MCF 10A (cell line): ENCODE measurements around the gene ARHGEF37. TPM values are rescaled to one million over a fixed set of nuclear protein-coding genes. Genes with fewer than 3 reads are reported as not detected.
"Not testable (repeated sequence)": the region's sequence is repeated elsewhere in the genome, so short reads cannot be mapped to it uniquely, and the experiment has no call there.

ENCODE experiments used
- BruUV-seq: library from RNA; stranded (reverse); fragments of 400-500 nt; replicated peaks from 2 replicates; lab custom pipeline; 2021; lab: Mats Ljungman, UMichigan
- CTCF ChIA-PET: fragments of 300-600 bp; sonication (Branson Sonifier 250); formaldehyde crosslinking; extraction: SDS; loops from one replicate; lab custom pipeline; 2021; ENCODE audit warnings: antibody characterized with exemption, inconsistent platforms; lab: Yijun Ruan, JAX
- POLR2A ChIA-PET: fragments of 300-600, 350-650 bp; sonication (Branson Sonifier 250); formaldehyde crosslinking; extraction: SDS; loops from one replicate; lab custom pipeline; 2020; ENCODE audit warnings: antibody characterized with exemption, inconsistent platforms; lab: Yijun Ruan, JAX
- DNase-seq: peaks from one replicate; pipeline ENCODE4 v3.0.0-alpha.2; 2018; ENCODE audit not compliant: unreplicated experiment
- H3K27ac Mint-ChIP-seq: one replicate; pipeline ENCODE4 v1.8.0; 2022; ENCODE audit warnings: mild to moderate bottlenecking, low read depth, mixed read lengths; ENCODE audit not compliant: unreplicated experiment
- H3K27me3 Mint-ChIP-seq: one replicate; pipeline ENCODE4 v1.8.0; 2022; ENCODE audit warnings: mixed read lengths; ENCODE audit not compliant: insufficient read depth, unreplicated experiment
- H3K36me3 Mint-ChIP-seq: one replicate; pipeline ENCODE4 v1.8.0; 2022; ENCODE audit warnings: mild to moderate bottlenecking, moderate library complexity, mixed read lengths; ENCODE audit not compliant: insufficient read depth, unreplicated experiment
- H3K4me1 Mint-ChIP-seq: one replicate; pipeline ENCODE4 v1.8.0; 2022; ENCODE audit warnings: mixed read lengths; ENCODE audit not compliant: insufficient read depth, unreplicated experiment
- H3K4me3 Mint-ChIP-seq: one replicate; pipeline ENCODE4 v1.8.0; 2022; ENCODE audit warnings: mild to moderate bottlenecking, moderate library complexity, mixed read lengths; ENCODE audit not compliant: unreplicated experiment
- H3K9me3 Mint-ChIP-seq: one replicate; pipeline ENCODE4 v1.8.0; 2022; ENCODE audit warnings: mixed read lengths; ENCODE audit not compliant: unreplicated experiment
- CTCF ChIP-seq: fragments of 200-600 bp; IDR thresholded peaks from one replicate; pipeline ENCODE4 v1.8.0; 2022; ENCODE audit warnings: antibody characterized with exemption, mild to moderate bottlenecking; ENCODE audit not compliant: unreplicated experiment
- intact Hi-C: fragments of 100-400 bp; cut with micrococcal nuclease; formaldehyde crosslinking; loops from 2 replicates; pipeline ENCODE4 v1.14.1; 2022
- total RNA-seq: library from RNA; stranded (reverse); gene quantifications from 2 replicates; pipeline ENCODE4 v1.2.3, GENCODE V29; 2022

Gene ARHGEF37
- total RNA-seq, 1 experiment from 2014 or later, result 3.9 TPM

DNA sequence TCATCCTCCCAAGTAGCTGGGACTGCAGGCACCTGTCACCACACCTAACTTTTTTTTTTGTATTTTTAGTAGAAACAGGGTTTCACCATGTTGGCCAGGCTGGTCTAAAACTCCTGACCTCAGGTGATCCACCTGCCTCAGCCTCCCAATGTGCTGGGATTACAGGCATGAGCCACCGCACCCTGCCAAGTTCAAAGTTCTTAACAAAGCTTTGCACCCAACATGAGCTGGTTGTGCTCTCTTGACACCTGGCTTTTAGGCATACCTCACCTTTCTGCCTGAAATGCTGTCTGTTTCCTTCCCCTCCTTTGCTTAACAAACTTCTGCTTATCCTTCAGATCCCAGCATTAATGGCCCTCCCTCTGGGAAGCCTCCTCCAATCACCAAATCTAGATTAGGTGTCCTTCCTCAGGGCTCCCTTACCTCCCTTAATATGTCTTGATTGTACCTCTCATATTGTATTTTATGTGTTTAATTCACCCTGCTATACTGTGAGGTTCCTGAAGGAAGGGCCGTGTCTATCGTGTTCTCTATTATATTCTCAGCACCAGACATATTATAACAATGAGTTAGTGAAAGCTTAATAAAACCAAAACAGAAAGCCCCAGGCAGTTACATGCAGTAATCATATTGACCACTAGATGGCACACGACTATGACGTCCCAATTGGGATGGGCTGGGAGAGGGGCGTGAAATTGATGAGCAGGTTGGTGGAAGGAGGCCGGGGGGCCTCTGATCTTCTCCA is 86.0 kb downstream of the ARHGEF37 start:
- no TSS peak for BruUV-seq
- intact Hi-C loops, result loop anchor here (1.0 to 5.0 kb wide), 3 partner anchors 63 to 161 kb away; partner anchors contain the start of gene PPARGC1B
- Mint-ChIP-seq H3K36me3 (no peaks in the 10 kb centered on the region), H3K9me3 (peaks cover 7% of the 10 kb centered on the region), H3K27ac (no peak overlapping the region), H3K27me3 (no peaks in the 10 kb centered on the region), H3K4me3 (no peak overlapping the region), H3K4me1 (peaks cover 8% of the 10 kb centered on the region)
- peak; percentile 96 for TF ChIP-seq CTCF
- peak; percentile 66 for DNase-seq
- POLR2A ChIA-PET, result interaction anchor here (0.9 to 2.2 kb wide), 6 partner anchors 11 to 141 kb away, joined by 3 to 13 read pairs (median 4); partner anchors contain the start of gene PPARGC1B
- CTCF ChIA-PET, result interaction anchor here (0.6 to 4.5 kb wide), 46 partner anchors 8 to 897 kb away, joined by 3 to 27 read pairs (median 5); no protein-coding TSS in a partner anchor

GRCh38 chr5:149667829-149668330 is 86.6 kb downstream of the ARHGEF37 start:
- ChIA-PET POLR2A (interaction anchor here (0.7 to 1.0 kb wide), 3 partner anchors 31 to 140 kb away, joined by 3 to 4 read pairs (median 3); no protein-coding TSS in a partner anchor), CTCF (interaction anchor here (0.7 to 4.5 kb wide), 28 partner anchors 8 to 300 kb away, joined by 3 to 27 read pairs (median 6); no protein-coding TSS in a partner anchor)
- Mint-ChIP-seq H3K27ac (no peak overlapping the region), H3K4me3 (no peak overlapping the region), H3K36me3 (no peaks in the 10 kb centered on the region), H3K27me3 (no peaks in the 10 kb centered on the region), H3K9me3 (peaks cover 7% of the 10 kb centered on the region), H3K4me1 (peaks cover 8% of the 10 kb centered on the region)
- intact Hi-C loops, result loop anchor here (1.0 to 5.0 kb wide), 3 partner anchors 62 to 160 kb away; partner anchors contain the start of gene PPARGC1B
- no peak for DNase-seq
- no peak for TF ChIP-seq CTCF
- BruUV-seq, result no TSS peak

- H3K27me3 Mint-ChIP-seq, H3K27ac Mint-ChIP-seq, H3K9me3 Mint-ChIP-seq, CTCF ChIA-PET, H3K36me3 Mint-ChIP-seq, POLR2A ChIA-PET, H3K4me3 Mint-ChIP-seq, DNase-seq, H3K4me1 Mint-ChIP-seq, BruUV-seq: not testable (repeated sequence)
- intact Hi-C loops, result loop anchor here (5.0 kb wide), 1 partner anchor 108 kb away; no protein-coding TSS in a partner anchor
Measured at GRCh38 chr5:149669273-149669672, 88.0 kb downstream of the ARHGEF37 start.

- TF ChIP-seq CTCF, result no peak
- no TSS peak for BruUV-seq
- no peak overlapping the region for H3K27ac Mint-ChIP-seq
- H3K9me3 Mint-ChIP-seq, result peaks cover 7% of the 10 kb centered on the region
- ChIA-PET CTCF (interaction anchor here (1.0 kb wide), 1 partner anchor 156 kb away, joined by 3 read pairs; no protein-coding TSS in a partner anchor), POLR2A (interaction anchor here (0.7 kb wide), 1 partner anchor 54 kb away, joined by 4 read pairs; no protein-coding TSS in a partner anchor)
- DNase-seq, result peak; percentile 86
- H3K36me3 Mint-ChIP-seq, result no peaks in the 10 kb centered on the region
- no peak overlapping the region for H3K4me3 Mint-ChIP-seq
- intact Hi-C loops, result no loop called here
- peaks cover 7% of the 10 kb centered on the region for H3K4me1 Mint-ChIP-seq
- H3K27me3 Mint-ChIP-seq, result peaks cover 12% of the 10 kb centered on the region
Measured at GRCh38 chr5:149671544-149671943, 90.2 kb downstream of the ARHGEF37 start.
